ENCODE data around the gene PREX1.

The PREX1 gene

GRCh38 chr20:48679599-48679998 lies 148.2 kb downstream of the PREX1 start:
- ATAC-seq, result no peak
- no peak for TF ChIP-seq ZNF565 (CRISPR knock-in tag; conservative IDR thresholded peaks at IDR 0.05; ENCODE audit: low read depth)

DNA sequence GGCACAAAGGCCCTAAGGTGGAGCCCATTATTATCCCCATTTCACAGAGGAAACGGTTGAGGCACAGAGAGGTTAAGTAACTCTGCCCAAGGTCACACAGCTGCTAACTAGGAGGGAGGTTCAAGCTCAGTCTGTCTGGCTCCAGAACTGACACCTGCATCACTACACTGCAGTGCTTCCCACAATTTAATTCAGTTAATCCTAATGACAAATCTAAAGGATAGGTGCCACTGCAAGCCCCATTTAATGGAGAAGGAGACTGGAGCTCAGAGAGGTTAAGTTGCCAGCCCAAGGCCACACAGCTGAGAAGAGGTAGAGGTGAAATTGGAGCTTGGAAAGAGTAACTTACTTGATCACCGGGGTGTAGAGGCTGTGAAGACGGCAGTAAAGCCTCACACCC lies 148.8 kb downstream of the PREX1 start:
- no peak for TF ChIP-seq TSHZ2 (CRISPR knock-in tag; IDR thresholded peaks at IDR 0.05)
- TF ChIP-seq POU6F1 (CRISPR knock-in tag; IDR thresholded peaks at IDR 0.05; ENCODE audit: borderline replicate concordance, low read depth), result no peak
- no peak for TF ChIP-seq RARB (CRISPR knock-in tag; IDR thresholded peaks at IDR 0.05)
- TF ChIP-seq ZFP3 (CRISPR knock-in tag; IDR thresholded peaks at IDR 0.05), result no peak
- TF ChIP-seq, protein P1, sequence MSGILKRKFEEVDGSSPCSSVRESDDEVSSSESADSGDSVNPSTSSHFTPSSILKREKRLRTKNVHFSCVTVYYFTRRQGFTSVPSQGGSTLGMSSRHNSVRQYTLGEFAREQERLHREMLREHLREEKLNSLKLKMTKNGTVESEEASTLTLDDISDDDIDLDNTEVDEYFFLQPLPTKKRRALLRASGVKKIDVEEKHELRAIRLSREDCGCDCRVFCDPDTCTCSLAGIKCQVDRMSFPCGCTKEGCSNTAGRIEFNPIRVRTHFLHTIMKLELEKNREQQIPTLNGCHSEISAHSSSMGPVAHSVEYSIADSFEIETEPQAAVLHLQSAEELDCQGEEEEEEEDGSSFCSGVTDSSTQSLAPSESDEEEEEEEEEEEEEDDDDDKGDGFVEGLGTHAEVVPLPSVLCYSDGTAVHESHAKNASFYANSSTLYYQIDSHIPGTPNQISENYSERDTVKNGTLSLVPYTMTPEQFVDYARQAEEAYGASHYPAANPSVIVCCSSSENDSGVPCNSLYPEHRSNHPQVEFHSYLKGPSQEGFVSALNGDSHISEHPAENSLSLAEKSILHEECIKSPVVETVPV (CRISPR knock-in tag; IDR thresholded peaks at IDR 0.05), result no peak
- no peak for TF ChIP-seq ZNF70 (CRISPR knock-in tag; IDR thresholded peaks at IDR 0.05)
- no peak for TF ChIP-seq BACH2 (CRISPR knock-in tag; IDR thresholded peaks at IDR 0.05; ENCODE audit: borderline replicate concordance)
- no peak for TF ChIP-seq SNAI2 (CRISPR knock-in tag; IDR thresholded peaks at IDR 0.05)
- TF ChIP-seq ISL1 (CRISPR knock-in tag; IDR thresholded peaks at IDR 0.05), result no peak
- no peak for TF ChIP-seq PATZ1 (CRISPR knock-in tag; IDR thresholded peaks at IDR 0.05; ENCODE audit: borderline replicate concordance)
- TF ChIP-seq TOX (CRISPR knock-in tag; IDR thresholded peaks at IDR 0.05; ENCODE audit: borderline replicate concordance), result no peak
- TF ChIP-seq ZNF565 (CRISPR knock-in tag; conservative IDR thresholded peaks at IDR 0.05; ENCODE audit: low read depth), result no peak
- TF ChIP-seq, protein P2, sequence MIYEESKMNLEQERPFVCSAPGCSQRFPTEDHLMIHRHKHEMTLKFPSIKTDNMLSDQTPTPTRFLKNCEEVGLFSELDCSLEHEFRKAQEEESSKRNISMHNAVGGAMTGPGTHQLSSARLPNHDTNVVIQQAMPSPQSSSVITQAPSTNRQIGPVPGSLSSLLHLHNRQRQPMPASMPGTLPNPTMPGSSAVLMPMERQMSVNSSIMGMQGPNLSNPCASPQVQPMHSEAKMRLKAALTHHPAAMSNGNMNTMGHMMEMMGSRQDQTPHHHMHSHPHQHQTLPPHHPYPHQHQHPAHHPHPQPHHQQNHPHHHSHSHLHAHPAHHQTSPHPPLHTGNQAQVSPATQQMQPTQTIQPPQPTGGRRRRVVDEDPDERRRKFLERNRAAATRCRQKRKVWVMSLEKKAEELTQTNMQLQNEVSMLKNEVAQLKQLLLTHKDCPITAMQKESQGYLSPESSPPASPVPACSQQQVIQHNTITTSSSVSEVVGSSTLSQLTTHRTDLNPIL (CRISPR knock-in tag; IDR thresholded peaks at IDR 0.05; ENCODE audit: low read depth), result no peak
- no peak for TF ChIP-seq ZFP30 (CRISPR knock-in tag; IDR thresholded peaks at IDR 0.05)
- TF ChIP-seq ZNF8 (CRISPR knock-in tag; IDR thresholded peaks at IDR 0.05), result no peak
- no peak for ATAC-seq

GRCh38 chr20:48678421-48678820 lies 149.4 kb downstream of the PREX1 start:
- ATAC-seq, result no peak
- TF ChIP-seq ESRRG (CRISPR knock-in tag; IDR thresholded peaks at IDR 0.05), result no peak
- TF ChIP-seq ISL1 (CRISPR knock-in tag; IDR thresholded peaks at IDR 0.05), result no peak
- no peak for TF ChIP-seq TCF4 (CRISPR knock-in tag; IDR thresholded peaks at IDR 0.05; ENCODE audit: borderline replicate concordance)
- TF ChIP-seq TSHZ2 (CRISPR knock-in tag; IDR thresholded peaks at IDR 0.05), result no peak
- no peak for TF ChIP-seq BACH2 (CRISPR knock-in tag; IDR thresholded peaks at IDR 0.05; ENCODE audit: borderline replicate concordance)
- no peak for TF ChIP-seq ZNF8 (CRISPR knock-in tag; IDR thresholded peaks at IDR 0.05)
